Stimulated activated CD4-positive, alpha-beta T cell treated with anti-CD3 and anti-CD28 coated beads, TNF-alpha, amount 100 ng/mL, for 48 hours (primary cell): Measurements from ENCODE around the gene SBF2.

Source experiments
- DNase-seq, 3 donors: peaks; one replicate each; pipeline ENCODE4 v3.0.0-alpha.2; 2020; ENCODE audit warnings: low read depth in 3 of 3

Gene SBF2

GRCh38 chr11:9853929-9854552, 440.0 kb downstream of the SBF2 start:
- DNase-seq = no peak

- no peak for DNase-seq
These were observed 441.6 kb downstream of the SBF2 start for GRCh38 chr11:9852465-9852864.

- DNase-seq = no peak
These were observed 442.7 kb downstream of the SBF2 start for GRCh38 chr11:9851366-9851765.

- no peak for DNase-seq
These were observed 443.7 kb downstream of the SBF2 start for GRCh38 chr11:9850224-9850895.

GRCh38 chr11:9849389-9849788, 444.6 kb downstream of the SBF2 start:
- no peak for DNase-seq

GRCh38 chr11:9847636-9848035, 446.4 kb downstream of the SBF2 start:
- DNase-seq = no peak

GRCh38 chr11:9842923-9843322, 451.1 kb downstream of the SBF2 start:
- DNase-seq = no peak

- DNase-seq = no peak
These were observed 453.5 kb downstream of the SBF2 start for GRCh38 chr11:9840460-9841004.

- DNase-seq = no peak
These were observed 454.5 kb downstream of the SBF2 start for GRCh38 chr11:9839550-9839949.

- no peak for DNase-seq
These were observed 455.1 kb downstream of the SBF2 start for GRCh38 chr11:9838961-9839360.

- DNase-seq = no peak
These were observed 455.8 kb downstream of the SBF2 start for GRCh38 chr11:9838229-9838628.

- no peak for DNase-seq
These were observed 459.7 kb downstream of the SBF2 start for GRCh38 chr11:9834291-9834690.

- DNase-seq = no peak
These were observed 462.9 kb downstream of the SBF2 start for GRCh38 chr11:9831122-9831521.

- DNase-seq = no peak
These were observed 466.3 kb downstream of the SBF2 start for GRCh38 chr11:9827708-9828107.

- DNase-seq = no peak
These were observed 467.6 kb downstream of the SBF2 start for GRCh38 chr11:9826390-9826789.

GRCh38 chr11:9825895-9826294, 468.1 kb downstream of the SBF2 start:
- DNase-seq = no peak

GRCh38 chr11:9825315-9825714, 468.7 kb downstream of the SBF2 start:
- DNase-seq = no peak

GRCh38 chr11:9823887-9824385, 470.1 kb downstream of the SBF2 start:
- DNase-seq = no peak

GRCh38 chr11:9823439-9823838, 470.6 kb downstream of the SBF2 start:
- no peak for DNase-seq

GRCh38 chr11:9821008-9821752, 472.8 kb downstream of the SBF2 start:
- no peak for DNase-seq

- DNase-seq = no peak
These were observed 473.8 kb downstream of the SBF2 start for GRCh38 chr11:9820260-9820659.

GRCh38 chr11:9817191-9817590, 476.8 kb downstream of the SBF2 start:
- DNase-seq = no peak
